Stimulated activated CD8-positive, alpha-beta memory T cell treated with anti-CD3 and anti-CD28 coated beads, Interleukin-2, amount 100 ng/mL, for 48 hours (primary cell): ENCODE results near the gene FSTL1.

Source experiments
- DNase-seq, 2 donors: peaks; one replicate each; pipeline ENCODE4 v3.0.0-alpha.2; 2020; ENCODE audit warnings: low read depth in 2 of 2

Gene FSTL1

DNA sequence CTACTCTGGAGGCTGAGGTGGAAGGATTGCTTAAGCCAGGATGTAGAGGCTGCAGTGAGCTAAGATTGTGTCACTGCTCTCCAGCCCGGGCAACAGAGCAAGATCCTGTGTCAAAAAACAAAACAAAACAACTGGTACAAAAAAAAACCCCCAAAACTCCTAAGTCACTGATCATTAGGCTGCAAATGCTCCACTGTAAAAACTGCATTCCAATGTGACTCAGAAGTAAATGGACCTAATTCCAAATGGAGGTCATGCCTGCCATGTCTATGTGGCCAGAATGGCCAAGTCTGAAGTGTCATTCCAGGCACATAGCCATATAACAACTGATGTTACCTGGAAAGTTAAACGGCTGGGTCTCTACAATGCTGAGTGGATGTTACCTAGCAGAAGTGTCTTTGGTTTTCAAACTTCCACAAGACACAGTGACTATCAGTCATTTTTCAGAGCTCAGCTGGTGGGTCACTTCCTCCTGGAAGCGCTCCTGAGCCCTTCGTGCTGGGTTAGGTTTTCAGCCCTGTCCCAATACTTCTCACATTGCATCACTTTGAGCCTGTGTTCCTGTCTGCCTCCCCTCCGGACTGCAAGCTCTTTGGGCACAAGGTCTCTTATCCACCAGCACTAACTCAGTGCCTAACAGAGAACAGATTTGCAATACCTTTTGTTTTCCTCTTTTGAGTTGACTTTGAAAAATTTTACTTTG is 10.6 kb downstream of the FSTL1 start:
- DNase-seq: no peak

DNA sequence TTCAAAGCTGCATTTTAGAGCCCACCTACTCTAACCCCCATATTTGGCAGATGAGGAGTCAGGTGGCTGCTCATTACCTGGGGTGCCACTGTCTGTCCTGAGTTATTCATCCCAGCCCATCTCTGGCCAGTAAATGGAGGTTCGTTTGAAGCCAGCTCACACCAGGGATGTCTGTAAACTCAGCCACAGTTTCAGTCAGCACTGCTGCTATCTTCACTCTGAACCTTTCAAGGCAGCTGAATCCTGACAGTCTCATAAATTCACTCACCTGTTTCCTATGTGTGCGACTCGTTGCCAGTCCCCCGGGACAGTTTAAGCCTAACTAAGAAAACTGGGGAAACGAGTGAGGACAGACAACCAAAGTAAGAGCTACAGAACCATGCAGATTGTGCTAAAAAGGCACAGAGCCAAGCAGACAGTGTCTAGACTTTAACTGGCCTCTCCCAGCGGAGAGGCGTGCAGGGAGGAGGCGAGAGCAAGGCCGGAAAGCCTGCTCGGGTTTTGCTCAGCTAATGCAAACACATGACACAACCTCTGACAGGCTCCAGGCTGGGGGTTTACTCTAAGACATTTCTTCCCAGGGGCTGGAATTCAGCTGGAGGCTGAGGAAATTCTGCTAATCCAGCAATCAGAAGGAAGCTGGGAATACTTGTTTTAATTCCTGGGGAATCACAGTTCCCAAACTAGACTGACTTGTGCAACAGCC is 12.0 kb downstream of the FSTL1 start:
- DNase-seq: no peak

DNA sequence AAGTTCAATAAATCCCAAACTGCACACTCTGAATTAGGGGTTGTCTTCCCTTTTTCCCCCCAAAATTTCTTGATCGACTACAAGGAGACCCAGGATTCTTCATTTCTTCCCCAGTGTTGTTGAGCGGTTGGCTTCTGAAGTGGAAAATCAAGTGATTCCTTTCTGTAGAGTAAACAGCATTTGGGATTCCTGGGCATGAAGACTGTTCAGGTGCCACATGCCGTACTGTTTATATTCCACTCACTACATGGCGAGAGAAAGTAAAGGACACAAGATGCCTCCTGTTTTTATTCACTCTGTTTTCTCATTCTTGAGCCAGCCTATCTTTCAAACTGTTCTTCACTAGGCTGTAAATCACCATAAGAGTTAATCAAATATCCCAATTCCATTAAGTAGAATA is 12.6 kb downstream of the FSTL1 start:
- DNase-seq: no peak

DNA sequence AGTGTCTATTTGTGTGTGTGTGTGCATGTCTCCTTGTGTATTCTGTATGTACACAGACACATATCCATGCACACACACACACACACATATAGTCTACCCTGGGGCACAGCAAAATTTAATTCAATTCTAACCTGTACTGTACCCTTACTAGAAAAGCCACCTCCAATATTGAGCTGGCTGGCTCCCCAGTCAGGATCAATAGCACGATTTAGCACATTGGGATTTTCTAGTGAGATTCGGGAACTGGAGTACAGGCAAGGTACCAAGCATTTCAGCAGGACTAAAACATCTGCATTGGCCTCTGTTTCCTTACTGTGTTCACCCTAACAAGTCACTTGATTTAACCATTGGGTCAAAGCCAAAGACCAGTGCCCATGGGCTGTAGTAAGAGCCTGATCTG is 13.2 kb downstream of the FSTL1 start:
- DNase-seq: no peak

DNA sequence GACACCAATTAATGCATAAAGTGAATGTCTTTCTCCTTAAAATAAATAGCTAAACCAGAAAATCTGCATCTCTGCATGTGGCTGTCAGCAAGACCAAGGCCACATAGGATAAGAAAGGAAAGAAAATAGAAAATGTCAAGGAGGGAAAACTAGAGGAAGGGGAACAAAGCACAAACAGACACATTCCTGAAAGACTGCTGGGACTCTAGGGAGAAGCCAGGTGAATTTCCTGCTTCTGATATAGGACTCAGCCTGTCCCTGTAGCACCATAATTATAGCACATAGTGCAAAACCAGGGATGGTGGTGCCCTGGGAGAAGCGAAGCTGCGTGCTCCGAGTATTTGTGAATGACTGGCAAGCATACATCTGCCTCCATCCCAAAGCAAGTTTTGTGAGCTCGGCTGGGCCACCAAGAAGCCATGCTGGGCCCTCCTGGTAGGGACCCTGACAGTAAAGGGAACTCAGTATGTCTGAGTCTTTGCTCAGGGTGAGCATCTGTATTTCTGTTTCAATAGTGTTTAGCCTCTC is 14.2 kb downstream of the FSTL1 start:
- DNase-seq: no peak

DNA sequence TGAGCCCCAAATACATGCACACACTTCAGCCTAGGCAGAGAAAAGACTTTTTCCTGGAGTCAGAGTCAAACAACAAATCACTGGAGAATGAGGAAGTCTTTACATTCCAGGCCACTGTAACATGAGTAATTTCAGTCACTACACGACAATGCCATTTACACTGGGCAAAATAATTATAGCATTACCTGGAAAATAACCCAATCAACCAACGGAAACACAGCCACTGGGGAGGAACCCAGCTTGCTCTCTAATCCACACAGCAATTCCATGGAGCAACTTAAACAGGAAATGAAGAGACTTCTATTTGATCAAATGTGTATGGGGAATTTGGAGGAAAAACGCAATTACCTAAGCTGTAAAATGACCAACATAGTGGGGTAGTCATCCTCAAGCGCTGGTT is 15.2 kb downstream of the FSTL1 start:
- DNase-seq: no peak

DNA sequence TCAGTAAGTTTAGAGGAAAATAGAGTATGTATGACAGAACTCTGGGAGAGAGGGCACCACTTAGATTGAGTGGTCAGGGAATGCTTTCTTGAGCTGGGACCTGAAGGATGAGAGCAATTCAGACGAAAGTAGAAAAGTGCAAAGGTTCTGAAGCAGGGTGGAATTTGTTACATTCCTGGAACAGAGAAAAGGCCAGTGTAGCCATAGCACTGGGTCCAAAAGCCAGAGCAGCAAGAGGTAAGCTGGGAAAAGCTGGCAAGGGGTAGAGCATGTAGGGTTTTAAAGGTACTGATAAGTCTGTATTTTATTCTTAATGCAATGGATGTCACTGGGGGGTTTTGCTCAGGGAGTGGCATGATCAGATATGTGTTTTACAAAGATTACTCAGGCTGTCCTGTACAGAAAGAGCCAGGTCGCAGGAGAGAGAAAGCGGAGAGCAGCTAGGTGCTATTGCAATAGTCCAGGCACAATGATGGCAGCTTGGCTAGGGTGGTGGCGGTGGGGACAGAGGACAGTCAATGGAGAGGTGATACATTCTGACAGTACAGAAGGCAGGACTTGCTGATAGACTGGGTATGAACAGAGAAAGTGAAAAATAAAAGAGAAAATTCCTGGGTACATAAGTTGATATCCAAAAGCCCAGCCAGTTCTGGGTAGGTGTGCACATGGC is 17.0 kb downstream of the FSTL1 start:
- no peak for DNase-seq

DNA sequence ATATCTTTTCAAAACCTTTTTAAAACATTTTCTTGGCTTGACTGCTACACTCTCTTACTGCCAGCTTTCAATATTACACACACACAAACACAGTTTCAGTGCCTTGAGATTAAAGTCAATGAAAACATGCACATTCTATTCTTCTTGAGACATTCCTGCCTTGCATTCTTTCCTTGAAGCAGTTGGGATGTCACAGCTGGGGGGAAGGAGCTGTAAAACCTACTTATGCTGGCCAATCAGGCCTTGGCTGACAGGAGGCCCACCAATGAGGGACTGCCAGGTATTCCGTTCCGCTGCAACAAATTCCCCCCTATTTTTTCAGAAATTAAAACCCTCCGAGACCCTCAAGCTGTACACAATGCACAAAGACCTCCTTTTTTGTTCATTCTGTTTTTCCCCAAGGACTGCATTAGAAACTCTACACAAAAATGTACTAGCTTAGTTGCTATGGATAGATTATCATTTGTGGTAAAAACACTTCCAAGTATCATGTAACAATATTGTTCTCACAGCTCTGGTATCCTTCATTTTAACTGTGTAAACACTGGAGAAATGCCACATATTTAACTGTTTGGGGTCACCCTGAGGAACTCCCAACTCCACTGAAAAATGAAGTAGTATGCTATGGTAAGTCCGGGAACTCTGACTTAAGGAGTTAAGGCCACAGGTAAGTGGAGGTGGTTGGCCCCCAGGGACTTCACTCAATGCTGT is 18.5 kb downstream of the FSTL1 start:
- DNase-seq: no peak

DNA sequence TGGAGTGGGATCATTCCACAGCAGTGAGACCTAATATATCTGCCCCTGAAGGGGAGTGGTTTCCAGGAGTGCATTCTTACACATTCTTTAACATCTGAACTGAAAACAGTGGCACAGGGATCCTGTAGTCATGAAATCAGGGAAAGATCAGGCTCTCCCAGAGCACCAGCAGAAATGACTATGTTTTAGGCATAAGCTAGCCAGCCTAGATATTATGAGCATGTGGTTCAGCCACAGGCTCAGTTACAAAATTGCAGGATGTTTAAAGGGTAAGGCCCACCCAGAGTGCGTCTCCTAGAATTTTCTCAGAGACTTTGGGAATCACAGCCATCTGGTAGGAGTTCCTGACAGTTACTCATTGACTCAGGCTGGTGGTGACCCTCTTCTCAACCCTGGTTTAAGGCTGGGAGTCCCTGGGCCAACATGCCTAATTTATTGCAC is 20.9 kb downstream of the FSTL1 start:
- no peak for DNase-seq

DNA sequence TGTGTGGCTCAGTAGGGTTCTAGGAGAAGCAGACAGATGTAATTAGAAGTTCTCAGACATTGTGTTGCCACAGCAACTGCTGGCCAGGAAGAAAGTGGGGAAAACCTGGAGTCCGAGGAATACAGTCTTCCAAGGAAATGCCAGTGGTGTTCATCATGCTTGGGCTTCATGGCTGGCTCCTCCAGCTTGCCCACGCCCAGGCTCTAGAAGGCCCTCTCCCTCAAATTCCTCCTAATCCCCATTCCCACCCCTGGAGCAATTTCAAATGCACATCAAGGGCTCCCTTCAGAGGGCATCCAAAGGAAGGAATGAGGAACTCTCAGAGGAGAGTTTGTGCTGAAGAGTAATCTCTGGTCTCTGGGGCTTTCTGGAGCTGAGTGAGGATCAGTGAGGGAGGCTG is 21.9 kb downstream of the FSTL1 start:
- no peak for DNase-seq

DNA sequence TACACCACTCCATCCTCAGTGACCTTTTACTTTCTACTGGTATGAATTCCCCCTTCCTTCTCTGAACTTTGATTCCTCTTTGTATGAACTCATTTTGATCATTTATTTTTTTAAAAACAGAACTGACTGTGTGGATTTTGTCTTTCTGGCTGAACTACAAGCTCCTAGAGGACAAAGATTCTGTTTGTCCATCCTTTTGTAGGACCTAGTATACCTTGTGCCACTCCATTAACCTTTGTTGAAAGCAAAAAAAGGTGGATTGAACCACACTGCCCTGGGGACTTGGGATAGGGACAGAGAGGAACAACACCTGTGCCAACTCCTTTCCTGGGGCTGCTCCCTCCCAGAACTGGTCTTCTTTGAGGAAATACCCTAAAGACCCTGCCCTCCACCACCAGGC is 23.6 kb downstream of the FSTL1 start:
- DNase-seq: no peak

DNA sequence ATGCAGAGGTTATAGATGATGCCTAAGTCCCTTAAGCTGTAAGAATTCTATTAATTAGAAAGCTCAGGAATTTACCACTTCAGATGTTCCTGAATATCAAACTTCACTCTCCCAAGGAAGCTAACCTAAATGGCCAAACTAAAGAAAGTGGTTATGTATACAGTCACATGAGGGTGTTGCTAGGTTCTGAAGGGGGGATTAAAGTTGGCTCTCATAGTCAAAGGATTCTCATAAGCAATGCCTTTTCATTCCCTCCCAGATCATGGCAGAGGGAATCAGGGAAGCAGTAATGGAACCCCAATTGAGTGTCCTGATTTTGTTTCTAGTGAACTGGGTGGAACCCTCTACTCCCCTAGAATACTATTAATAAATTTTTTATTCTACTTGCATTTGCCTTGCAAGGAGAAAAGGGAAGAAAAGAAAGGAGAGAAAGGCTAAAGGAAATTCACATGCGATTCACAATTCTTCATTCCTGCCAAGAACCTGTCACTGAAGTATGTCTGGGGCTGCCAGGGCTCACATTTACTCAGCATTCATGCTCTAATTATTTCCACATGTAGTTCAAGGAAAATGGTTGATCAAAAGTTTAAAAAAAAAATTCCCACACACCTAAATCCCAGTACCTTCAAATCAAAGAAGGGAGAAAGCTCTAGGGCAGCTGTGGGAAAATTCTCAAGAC is 25.1 kb downstream of the FSTL1 start:
- no peak for DNase-seq

DNA sequence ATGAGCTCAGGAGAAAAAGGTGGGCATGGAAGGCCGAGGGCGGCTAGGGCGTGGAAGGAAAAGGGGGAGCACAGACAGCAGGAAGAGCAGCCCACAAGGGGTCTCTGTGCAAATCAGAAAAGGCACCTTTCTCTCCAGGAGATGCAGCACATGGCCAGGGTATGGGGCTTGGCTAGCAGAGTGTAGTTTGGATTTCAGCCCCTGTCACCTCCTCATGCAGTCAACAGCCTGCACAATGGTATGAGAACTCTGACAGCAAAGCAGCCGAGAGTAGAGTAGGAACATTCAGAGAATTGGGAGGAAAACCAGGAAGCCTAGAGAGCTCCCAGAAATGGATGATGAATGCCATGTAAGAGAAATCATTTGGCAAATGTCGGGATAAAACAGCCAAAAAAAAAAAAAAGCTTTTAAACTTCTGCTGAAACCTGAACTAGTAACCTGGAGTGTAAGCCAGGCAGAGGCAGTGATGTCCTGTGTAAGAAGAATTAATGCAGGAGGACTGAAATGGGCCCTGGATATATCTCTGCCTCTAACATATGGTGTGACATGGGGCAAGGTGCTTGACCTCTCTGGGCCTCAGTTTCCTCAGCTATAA is 25.7 kb downstream of the FSTL1 start:
- DNase-seq: no peak

DNA sequence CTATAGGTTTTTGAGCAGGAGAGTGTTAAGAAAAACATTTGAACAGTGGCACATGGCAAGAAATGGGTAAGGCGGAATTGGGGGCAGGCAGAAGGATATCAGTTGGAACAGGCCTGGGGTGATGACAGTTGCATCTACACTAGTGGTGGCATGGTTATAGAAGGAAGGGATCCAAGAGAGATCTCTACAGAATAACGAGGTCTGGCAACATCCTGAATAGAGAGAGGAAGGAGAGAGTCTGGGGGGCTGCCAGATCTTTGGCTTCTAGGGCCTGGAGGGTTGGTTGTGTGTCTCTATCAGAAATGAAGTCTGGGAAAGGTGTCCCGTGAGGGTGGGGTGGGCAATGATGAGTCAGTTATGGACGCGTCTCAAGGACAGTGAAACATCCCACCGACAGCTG is 26.3 kb downstream of the FSTL1 start:
- DNase-seq: no peak

DNA sequence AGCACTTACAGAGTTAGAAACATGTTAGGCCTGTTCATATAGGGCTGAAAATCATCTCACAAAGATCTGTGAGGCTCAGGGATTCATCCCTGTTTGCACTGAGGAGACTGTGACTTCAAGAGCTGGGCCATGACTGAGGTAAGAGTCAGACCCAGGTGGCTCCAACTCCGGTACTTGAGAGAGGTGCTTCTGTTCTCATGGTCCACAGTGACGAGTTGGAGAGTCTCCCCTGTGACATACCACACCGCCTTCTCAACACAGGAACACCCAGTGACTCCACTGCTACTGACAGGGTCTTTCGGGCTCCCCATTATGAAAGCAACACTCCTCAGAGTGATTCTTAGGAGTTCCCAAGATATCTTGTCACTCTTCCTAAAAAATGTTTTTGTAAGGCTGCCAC is 27.4 kb downstream of the FSTL1 start:
- DNase-seq: no peak

DNA sequence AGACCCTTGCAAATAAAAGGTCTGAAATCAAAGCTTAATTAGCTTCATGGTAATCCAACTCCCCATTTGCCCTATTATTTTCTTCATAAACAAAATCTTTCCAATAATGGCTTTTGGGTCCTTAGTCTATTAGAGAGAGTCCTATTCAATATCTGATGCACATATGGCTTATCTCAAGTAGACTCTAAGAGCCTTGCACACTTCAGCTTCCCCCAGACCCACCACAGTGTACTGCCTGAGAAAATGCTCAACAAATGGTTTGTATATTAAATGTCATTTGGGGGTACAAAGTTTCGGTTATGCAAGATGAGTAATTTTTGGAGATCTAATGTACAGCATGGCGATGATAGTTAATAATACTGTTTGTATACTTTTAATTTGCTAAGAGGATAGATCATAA is 28.9 kb downstream of the FSTL1 start:
- DNase-seq: no peak

DNA sequence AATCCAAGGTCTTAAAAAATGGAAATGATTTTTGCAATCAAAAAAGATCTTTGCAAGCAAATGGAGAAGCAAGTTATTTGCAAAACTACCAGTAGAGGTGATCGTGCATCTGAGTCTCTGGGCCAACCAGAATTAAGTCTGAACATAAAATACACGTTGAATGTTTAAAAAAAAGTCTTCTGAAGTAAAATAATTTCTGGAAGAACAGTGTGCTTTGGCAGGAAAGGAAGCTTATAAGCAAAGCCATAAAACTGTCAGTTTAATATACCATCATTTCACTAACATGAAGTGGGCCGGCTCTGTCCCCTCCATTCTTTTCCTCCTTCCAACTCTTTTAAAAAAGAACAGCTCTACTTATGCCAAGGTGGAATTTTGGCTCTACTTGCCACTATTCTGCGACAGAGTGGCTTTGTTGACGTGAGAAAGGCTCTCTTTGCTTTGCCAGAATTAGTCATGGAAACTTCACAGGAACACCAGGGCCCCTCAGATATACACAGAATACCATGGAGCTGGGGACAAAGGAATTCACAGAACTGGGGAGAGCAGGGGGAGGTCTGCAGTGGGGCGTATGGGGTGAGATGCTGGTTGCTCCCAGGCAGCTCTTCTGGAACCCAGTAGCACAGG is 29.8 kb downstream of the FSTL1 start:
- DNase-seq: no peak

DNA sequence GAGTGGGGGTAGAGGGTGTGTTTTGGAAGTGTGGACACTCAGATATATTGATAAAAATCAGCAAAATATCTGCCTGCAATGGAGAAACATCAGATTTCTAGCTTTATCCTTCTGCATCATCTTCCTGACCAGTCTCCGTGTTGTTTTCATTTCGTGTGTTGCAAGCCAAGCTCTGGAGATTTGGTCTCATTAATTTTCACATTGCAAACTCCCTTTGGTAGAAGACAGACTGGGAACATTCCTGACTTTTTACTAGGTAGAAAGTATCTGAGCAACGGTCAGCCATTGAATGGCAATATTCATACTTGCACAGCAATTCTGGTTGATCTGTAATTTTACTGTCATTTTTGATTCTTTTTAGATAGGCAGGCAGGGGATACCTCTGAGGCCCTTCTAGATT is 30.4 kb downstream of the FSTL1 start:
- DNase-seq: no peak

DNA sequence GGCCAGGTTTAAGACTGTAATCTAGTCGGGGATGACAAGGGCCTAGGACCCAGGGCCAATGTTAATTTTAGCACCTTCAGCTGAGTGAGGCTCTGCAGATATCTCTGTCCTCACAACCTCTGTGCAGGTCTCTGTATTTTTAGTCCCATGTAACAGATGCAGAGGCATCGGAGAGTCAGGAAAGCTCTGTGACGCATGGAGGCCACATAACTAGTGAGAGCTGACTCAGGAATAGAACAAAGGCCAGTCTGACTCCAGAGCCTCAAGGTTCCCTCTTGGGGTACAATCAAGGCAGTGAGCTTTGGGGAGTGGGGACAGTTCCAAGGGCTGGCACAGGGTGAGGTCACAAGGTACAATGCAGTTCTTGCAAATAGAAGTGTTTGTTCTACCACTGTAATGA is 31.0 kb downstream of the FSTL1 start:
- DNase-seq: no peak

DNA sequence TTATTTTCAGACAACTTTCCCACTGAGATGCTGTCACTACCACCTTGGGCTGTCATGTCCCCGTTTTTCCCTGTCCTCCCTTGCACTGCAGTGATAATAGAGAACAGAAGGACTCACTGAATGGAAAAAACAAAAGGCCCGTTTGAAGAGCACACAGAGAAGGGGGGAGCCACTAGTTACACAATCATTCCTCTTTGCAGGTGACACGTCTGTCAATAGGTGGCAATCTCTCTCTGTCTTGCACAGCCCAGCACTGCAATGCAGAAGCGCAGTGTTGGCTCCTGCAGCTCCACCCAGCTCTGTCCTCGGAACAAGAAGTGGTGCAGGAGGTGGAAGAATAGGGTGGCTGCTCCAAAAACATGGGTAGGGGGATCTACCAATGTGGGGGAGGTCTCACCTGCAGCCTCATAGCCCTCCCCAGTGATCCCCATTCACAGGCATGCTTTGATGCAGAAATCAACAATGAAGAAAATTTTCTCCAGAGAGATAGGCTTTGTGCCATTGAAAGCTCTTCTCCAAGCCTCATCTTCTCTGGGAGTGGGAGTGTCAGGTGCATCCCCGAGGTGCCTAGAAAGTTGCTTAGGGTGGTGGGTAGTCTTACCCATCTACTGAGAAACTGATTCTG is 31.8 kb downstream of the FSTL1 start:
- no peak for DNase-seq
